Stimulated activated naive CD8-positive, alpha-beta T cell treated with anti-CD3 and anti-CD28 coated beads, Interleukin-15, amount 100 ng/mL, for 72 hours (primary cell): ENCODE data around the gene CHD3.

Experiments
- ATAC-seq: fragments of 150-1000 bp; cut with Tn5 transposase; 2 replicates; pipeline ENCODE4 v1.10.0; 2021; ENCODE audit warnings: mild to moderate bottlenecking, moderate library complexity
- DNase-seq, 2 donors: peaks; one replicate each; pipeline ENCODE4 v3.0.0; 2021 to 2022
- H3K27ac Mint-ChIP-seq, 2 donors: one replicate each; pipeline ENCODE4 v1.8.0; 2022; ENCODE audit warnings: mild to moderate bottlenecking in 2 of 2, mixed read lengths in 2 of 2, moderate library complexity in 2 of 2
- H3K27me3 Mint-ChIP-seq: one replicate; pipeline ENCODE4 v1.8.0; 2022; ENCODE audit warnings: mixed read lengths
- H3K4me1 Mint-ChIP-seq: one replicate; pipeline ENCODE4 v1.8.0; 2022; ENCODE audit warnings: mild to moderate bottlenecking, mixed read lengths
- H3K4me3 Mint-ChIP-seq, 2 donors: one replicate each; pipeline ENCODE4 v1.8.0; 2022; ENCODE audit warnings: mild to moderate bottlenecking in 2 of 2, mixed read lengths in 2 of 2, moderate library complexity in 1 of 2
- H3K9me3 Mint-ChIP-seq, 2 donors: one replicate each; pipeline ENCODE4 v1.8.0; 2022; ENCODE audit warnings: mixed read lengths in 2 of 2

The CHD3 gene

GRCh38 chr17:7881276-7882054, 7.1 kb upstream of the CHD3 start:
- ATAC-seq: no peak

DNA sequence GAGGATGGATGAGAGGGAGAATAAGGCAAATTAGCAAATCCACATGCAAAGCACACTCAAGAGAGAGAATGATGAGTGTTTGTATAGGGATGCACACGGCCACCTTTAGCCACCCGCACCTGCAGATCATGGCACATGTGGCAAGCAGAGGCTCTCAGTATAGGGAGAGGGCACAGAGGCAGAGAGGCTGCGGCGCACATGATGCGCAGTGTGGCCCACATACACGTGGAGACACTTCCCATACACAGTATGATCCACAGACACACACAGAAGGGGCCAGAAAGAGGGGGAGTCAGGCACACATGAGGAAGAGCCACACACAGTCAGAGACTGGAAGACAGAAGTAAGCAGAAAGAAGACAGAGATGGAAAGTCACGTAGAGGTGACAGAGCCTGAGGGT, 6.5 kb upstream of the CHD3 start:
- Mint-ChIP-seq H3K9me3 (no peaks in the 10 kb centered on the region), H3K4me3 (no peak overlapping the region), H3K4me1 (peaks cover 7% of the 10 kb centered on the region), H3K27me3 (no peaks in the 10 kb centered on the region), H3K27ac (no peak overlapping the region)
- DNase-seq (no peak), ATAC-seq (no peak)

More at GRCh38 chr17:7881276-7882054, 7.1 kb upstream of the CHD3 start:
- peaks cover 6% of the 10 kb centered on the region for H3K4me1 Mint-ChIP-seq
- DNase-seq: no peak
- no peaks in the 10 kb centered on the region for H3K9me3 Mint-ChIP-seq
- H3K27ac Mint-ChIP-seq: no peak overlapping the region
- no peak overlapping the region for H3K4me3 Mint-ChIP-seq
- H3K27me3 Mint-ChIP-seq: no peaks in the 10 kb centered on the region

- ATAC-seq: no peak
- no peak overlapping the region for H3K27ac Mint-ChIP-seq
- no peaks in the 10 kb centered on the region for H3K9me3 Mint-ChIP-seq
- H3K27me3 Mint-ChIP-seq: no peaks in the 10 kb centered on the region
- peaks cover 7% of the 10 kb centered on the region for H3K4me1 Mint-ChIP-seq
- no peak for DNase-seq
- no peak overlapping the region for H3K4me3 Mint-ChIP-seq
Observed at GRCh38 chr17:7882629-7883028, 6.0 kb upstream of the CHD3 start.

- no peaks in the 10 kb centered on the region for H3K9me3 Mint-ChIP-seq
- peaks cover 7% of the 10 kb centered on the region for H3K4me1 Mint-ChIP-seq
- H3K4me3 Mint-ChIP-seq: peak overlapping the region in 1 of 2 donors; percentile 47
- H3K27me3 Mint-ChIP-seq: no peaks in the 10 kb centered on the region
- DNase-seq: peak; percentile 25 to 38
- no peak for ATAC-seq
- H3K27ac Mint-ChIP-seq: peak overlapping the region; percentile 68 to 77
Observed at GRCh38 chr17:7883781-7884386, 4.7 kb upstream of the CHD3 start.

- Mint-ChIP-seq H3K9me3 (no peaks in the 10 kb centered on the region), H3K27me3 (no peaks in the 10 kb centered on the region), H3K27ac (peak overlapping the region; percentile 88 to 92), H3K4me3 (peak overlapping the region; percentile 72 to 75), H3K4me1 (peaks cover 7% of the 10 kb centered on the region)
- no peak for ATAC-seq
- DNase-seq: peak; percentile 32 to 36
Observed at GRCh38 chr17:7884581-7885366, 3.8 kb upstream of the CHD3 start.

DNA sequence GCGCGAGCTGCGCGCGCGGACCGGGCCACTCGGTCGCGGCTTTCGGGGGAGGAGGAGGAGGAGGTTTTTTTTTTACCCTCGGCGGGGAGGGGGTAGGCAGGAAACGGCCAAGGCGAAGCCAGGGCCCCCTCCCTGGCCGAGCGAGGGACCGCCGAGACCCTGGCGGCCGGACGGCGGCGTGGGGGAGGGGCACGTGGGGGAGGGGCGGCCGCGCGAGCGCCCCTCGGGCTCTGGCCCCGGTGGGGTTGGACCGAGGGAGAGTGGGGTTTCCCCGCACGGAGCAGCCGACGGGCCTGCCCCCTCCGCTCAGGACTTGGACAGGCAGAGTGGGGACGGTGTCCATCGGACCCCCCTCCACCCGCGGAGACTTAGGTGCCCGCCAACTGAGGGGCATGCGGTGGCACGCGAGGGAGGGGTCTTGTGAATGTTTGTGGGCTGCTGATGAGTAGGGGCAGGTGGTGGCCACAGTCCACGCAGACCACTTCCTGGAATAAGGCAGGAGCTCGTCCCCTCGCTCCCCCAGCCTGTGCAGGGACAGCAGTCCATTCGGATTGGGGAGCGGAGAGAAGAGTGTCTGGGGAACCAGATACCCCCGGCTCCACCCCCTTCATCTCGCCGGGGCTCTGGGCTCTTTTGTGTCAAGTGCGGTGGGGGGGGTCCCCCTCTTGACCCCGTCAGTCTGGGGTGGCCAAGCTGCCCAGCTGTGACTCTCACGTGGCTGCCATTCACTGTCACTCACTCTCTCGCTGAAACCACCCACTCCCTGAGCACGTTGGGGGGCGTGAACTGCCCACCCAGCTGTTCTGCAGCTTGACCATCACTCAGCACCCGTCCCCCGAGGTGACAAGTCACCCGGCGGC, 3.0 kb upstream of the CHD3 start:
- DNase-seq (peak; percentile 67 to 72), ATAC-seq (peak; percentile 42)
- H3K9me3 Mint-ChIP-seq: no peaks in the 10 kb centered on the region
- peaks cover 12% of the 10 kb centered on the region for H3K4me1 Mint-ChIP-seq
- H3K4me3 Mint-ChIP-seq: peak overlapping the region in 1 of 2 donors; percentile 52
- H3K27ac Mint-ChIP-seq: peak overlapping the region in 1 of 2 donors; percentile 65
- no peaks in the 10 kb centered on the region for H3K27me3 Mint-ChIP-seq

DNA sequence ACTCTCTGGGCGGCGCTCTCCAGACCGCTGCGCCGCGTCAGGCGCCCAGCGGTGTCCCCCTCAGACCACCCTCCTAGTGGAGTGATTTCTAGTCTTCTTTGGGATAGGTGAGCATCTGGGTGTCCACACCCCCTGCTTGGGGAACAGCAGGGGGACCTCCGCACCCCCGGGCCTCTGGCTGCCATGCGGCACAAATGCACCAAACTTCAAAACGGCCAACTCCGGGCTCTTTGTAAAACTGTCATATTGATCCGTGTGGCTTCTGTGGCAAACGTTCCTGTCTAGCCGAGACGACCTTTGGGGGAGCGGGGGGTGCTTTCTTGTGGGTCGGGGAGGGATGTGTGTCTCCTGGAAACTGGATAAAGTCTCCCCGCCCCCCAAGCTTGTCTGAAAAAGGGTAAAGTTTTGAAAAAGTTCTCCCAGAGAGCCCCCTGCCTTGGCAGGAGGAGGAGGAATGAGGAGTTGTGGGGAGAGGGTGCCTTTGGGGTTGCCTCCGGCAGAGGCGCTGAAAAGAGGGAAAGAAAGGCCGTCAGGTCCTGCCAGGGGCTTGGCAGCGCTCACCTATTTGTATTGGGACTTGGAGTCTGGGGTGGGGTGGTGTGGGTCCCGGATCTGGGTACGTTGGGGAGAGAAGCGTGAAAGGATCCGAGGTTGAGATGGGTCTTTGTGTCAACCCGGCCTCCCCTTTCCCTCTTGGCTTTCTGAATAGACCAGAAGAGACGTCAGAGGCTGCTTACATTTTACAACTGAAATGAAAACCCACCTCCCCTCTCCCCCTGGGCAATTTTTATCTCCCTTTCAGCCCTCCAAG, 2.2 kb upstream of the CHD3 start:
- ATAC-seq: peak; percentile 42
- no peaks in the 10 kb centered on the region for H3K27me3 Mint-ChIP-seq
- H3K4me3 Mint-ChIP-seq: no peak overlapping the region
- peaks cover 13% of the 10 kb centered on the region for H3K4me1 Mint-ChIP-seq
- no peak overlapping the region for H3K27ac Mint-ChIP-seq
- no peaks in the 10 kb centered on the region for H3K9me3 Mint-ChIP-seq
- peak; percentile 57 to 61 for DNase-seq

GRCh38 chr17:7887038-7887481, 1.5 kb upstream of the CHD3 start:
- no peaks in the 10 kb centered on the region for H3K27me3 Mint-ChIP-seq
- no peak for DNase-seq
- no peaks in the 10 kb centered on the region for H3K9me3 Mint-ChIP-seq
- no peak for ATAC-seq
- no peak overlapping the region for H3K27ac Mint-ChIP-seq
- no peak overlapping the region for H3K4me3 Mint-ChIP-seq
- H3K4me1 Mint-ChIP-seq: peaks cover 13% of the 10 kb centered on the region

- ATAC-seq: peak; percentile 71
- H3K4me3 Mint-ChIP-seq: no peak overlapping the region
- peak; percentile 86 to 92 for DNase-seq
- H3K4me1 Mint-ChIP-seq: peaks cover 13% of the 10 kb centered on the region
- H3K27ac Mint-ChIP-seq: no peak overlapping the region
- no peaks in the 10 kb centered on the region for H3K9me3 Mint-ChIP-seq
- no peaks in the 10 kb centered on the region for H3K27me3 Mint-ChIP-seq
Observed at GRCh38 chr17:7887482-7888183, 956 bp upstream of the CHD3 start.

DNA sequence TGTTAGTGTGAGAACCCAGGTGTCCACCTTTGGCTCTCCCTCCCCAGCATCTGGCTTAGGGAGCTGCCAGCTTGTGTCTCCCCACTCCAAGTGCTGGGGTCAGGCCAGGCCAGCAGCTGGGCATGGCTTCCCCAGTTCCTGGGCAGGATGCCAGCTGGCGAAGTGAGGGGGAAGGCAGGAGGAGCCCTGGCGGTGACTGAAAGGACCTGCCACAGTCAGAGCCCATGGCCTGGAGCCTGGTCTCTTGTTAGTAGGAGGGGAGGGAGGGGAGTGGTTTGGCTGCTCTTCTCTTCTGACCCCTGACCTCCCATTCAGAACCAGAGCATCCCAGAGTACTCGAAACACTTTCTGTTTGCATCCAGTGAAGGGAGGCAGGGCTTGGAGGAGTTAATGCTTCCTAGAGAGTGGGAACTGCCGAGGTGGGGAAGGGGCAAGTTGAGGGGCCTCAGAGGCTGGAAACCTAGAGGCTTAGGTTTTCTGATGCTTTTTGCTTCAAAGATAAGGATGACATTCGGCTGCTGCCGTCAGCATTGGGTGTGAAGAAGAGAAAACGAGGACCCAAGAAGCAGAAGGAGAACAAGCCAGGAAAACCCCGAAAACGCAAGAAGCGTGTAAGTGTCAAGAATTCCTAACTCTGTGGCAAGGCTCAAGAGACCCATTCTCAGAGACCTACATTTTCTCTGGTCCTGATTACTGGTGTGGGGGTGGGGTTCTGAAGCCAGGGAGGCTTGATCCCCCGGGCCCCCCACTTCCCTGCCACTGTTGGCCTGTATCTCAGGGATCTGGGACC, 772 bp downstream of the CHD3 start:
- Mint-ChIP-seq H3K4me1 (peaks cover 22% of the 10 kb centered on the region), H3K27ac (no peak overlapping the region), H3K4me3 (peak overlapping the region in 1 of 2 donors; percentile 24), H3K27me3 (no peaks in the 10 kb centered on the region), H3K9me3 (no peaks in the 10 kb centered on the region)
- DNase-seq: peak in 1 of 2 donors; percentile 45
- no peak for ATAC-seq

DNA sequence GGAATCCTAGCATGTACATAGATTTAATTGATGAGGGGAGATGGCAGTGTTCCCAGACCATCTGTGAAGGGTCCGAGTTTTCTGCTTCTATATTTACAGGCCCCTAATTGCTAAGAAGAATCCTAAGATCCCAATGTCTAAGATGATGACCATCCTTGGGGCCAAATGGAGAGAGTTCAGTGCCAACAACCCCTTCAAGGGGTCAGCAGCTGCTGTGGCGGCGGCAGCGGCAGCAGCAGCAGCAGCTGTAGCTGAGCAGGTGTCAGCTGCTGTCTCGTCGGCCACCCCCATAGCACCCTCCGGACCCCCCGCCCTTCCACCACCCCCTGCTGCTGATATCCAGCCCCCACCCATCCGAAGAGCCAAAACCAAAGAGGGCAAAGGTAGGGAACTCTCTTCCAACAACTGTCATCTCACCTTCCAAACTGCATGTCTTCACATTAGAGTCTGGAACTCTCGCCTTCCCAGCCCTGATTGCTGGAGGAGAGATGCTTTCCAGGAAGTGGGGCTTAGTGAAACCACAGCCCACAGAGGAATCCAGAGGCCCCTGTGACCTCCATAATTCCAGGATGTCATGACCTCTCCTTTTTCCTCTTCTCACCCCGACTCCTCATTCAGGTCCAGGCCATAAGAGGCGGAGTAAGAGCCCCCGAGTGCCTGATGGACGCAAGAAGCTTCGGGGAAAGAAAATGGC, 4.7 kb downstream of the CHD3 start:
- H3K4me3 Mint-ChIP-seq: no peak overlapping the region
- H3K27ac Mint-ChIP-seq: peak overlapping the region in 1 of 2 donors; percentile 20
- no peak for DNase-seq
- ATAC-seq: no peak
- H3K9me3 Mint-ChIP-seq: no peaks in the 10 kb centered on the region
- no peaks in the 10 kb centered on the region for H3K27me3 Mint-ChIP-seq
- peaks cover 39% of the 10 kb centered on the region for H3K4me1 Mint-ChIP-seq

- H3K4me3 Mint-ChIP-seq: no peak overlapping the region
- ATAC-seq (no peak), DNase-seq (peak in 1 of 2 donors; percentile 2)
- no peaks in the 10 kb centered on the region for H3K27me3 Mint-ChIP-seq
- H3K9me3 Mint-ChIP-seq: no peaks in the 10 kb centered on the region
- peak overlapping the region in 1 of 2 donors; percentile 72 for H3K27ac Mint-ChIP-seq
- H3K4me1 Mint-ChIP-seq: peaks cover 39% of the 10 kb centered on the region
Observed at GRCh38 chr17:7894226-7894625, 5.6 kb downstream of the CHD3 start.

- Mint-ChIP-seq H3K27ac (peak overlapping the region; percentile 35 to 47), H3K4me3 (no peak overlapping the region), H3K27me3 (no peaks in the 10 kb centered on the region), H3K9me3 (no peaks in the 10 kb centered on the region), H3K4me1 (peaks cover 39% of the 10 kb centered on the region)
- ATAC-seq: no peak
- peak in 1 of 2 donors; percentile 2 for DNase-seq
Observed at GRCh38 chr17:7894866-7895265, 6.3 kb downstream of the CHD3 start.
